Osteoblast (primary cell): ENCODE measurements around the gene DDX28. TPM values are rescaled to one million over a fixed set of nuclear protein-coding genes. Genes with fewer than 3 reads are reported as not detected.

Experiments
- DNase-seq: peaks from one replicate; pipeline ENCODE4 v3.0.0; 2011; ENCODE audit warnings: low spot score, mixed read lengths; ENCODE audit not compliant: insufficient read length; ENCODE audit errors: missing footprints
- H2AFZ ChIP-seq: 2 replicates; pipeline ENCODE4 v1.6.0; 2011; ENCODE audit warnings: mild to moderate bottlenecking, low read length
- H3K27ac ChIP-seq: 2 replicates; pipeline ENCODE4 v1.5.1; 2011; ENCODE audit warnings: mild to moderate bottlenecking, low read depth, low read length, moderate library complexity
- H3K27me3 ChIP-seq: 2 replicates; pipeline ENCODE4 v1.6.0; 2012; ENCODE audit warnings: mild to moderate bottlenecking, control low read depth, inconsistent platforms, low read length, moderate library complexity; ENCODE audit not compliant: insufficient read depth
- H3K36me3 ChIP-seq: 2 replicates; pipeline ENCODE4 v1.5.1; 2011; ENCODE audit warnings: mild to moderate bottlenecking, low read length, control low read depth, moderate library complexity; ENCODE audit not compliant: insufficient read depth
- H3K4me1 ChIP-seq: 2 replicates; pipeline ENCODE4 v1.5.1; 2011; ENCODE audit warnings: mild to moderate bottlenecking, low read length, control low read depth, moderate library complexity; ENCODE audit not compliant: insufficient read depth
- H3K4me2 ChIP-seq: 2 replicates; pipeline ENCODE4 v1.6.0; 2011; ENCODE audit warnings: mild to moderate bottlenecking, low read length; ENCODE audit not compliant: insufficient read depth
- H3K4me3 ChIP-seq: fragments of 200-600 bp; sonication (generic); 3 replicates; pipeline ENCODE4 v1.5.1; 2012; ENCODE audit warnings: mild to moderate bottlenecking, low read length, inconsistent platforms; ENCODE audit not compliant: insufficient read depth
- H3K79me2 ChIP-seq: 2 replicates; pipeline ENCODE4 v1.6.0; 2012; ENCODE audit warnings: mild to moderate bottlenecking, low read length, control low read depth, inconsistent platforms; ENCODE audit not compliant: insufficient read depth
- H3K9me3 ChIP-seq: 2 replicates; pipeline ENCODE4 v1.5.1; 2011; ENCODE audit warnings: low read depth, low read length, control low read depth
- H4K20me1 ChIP-seq: 2 replicates; pipeline ENCODE4 v1.6.0; 2012; ENCODE audit warnings: mild to moderate bottlenecking, low read length, control low read depth; ENCODE audit not compliant: insufficient read depth
- CTCF ChIP-seq: IDR thresholded peaks from 2 replicates; pipeline ENCODE4 v1.5.1; 2011; ENCODE audit warnings: mild to moderate bottlenecking, low read depth, low read length, moderate library complexity; ENCODE audit errors: extremely low read depth
- total RNA-seq: library from RNA; depleted of rRNA; stranded (reverse); fragments of >200 nt; gene quantifications from 2 replicates; pipeline ENCODE4 v1.2.3, GENCODE V29; 2012

DDX28 gene
- total RNA-seq, 1 donor, result 10.5 TPM

- Histone ChIP-seq H3K9me3 (no peaks in the 10 kb centered on the region), H3K4me3 (no peak overlapping the region), H2AFZ (no peak overlapping the region), H3K4me1 (no peaks in the 10 kb centered on the region), H3K27me3 (no peaks in the 10 kb centered on the region), H4K20me1 (no peaks in the 10 kb centered on the region), H3K79me2 (no peaks in the 10 kb centered on the region), H3K27ac (no peak overlapping the region), H3K36me3 (peaks cover 16% of the 10 kb centered on the region), H3K4me2 (no peak overlapping the region)
- TF ChIP-seq CTCF, result no peak
- peak; percentile 74 for DNase-seq
Measured at GRCh38 chr16:68049449-68049848, 26.4 kb upstream of the DDX28 start.

GRCh38 chr16:68047987-68048386, 25.0 kb upstream of the DDX28 start:
- no peak for TF ChIP-seq CTCF
- no peak overlapping the region for H2AFZ ChIP-seq
- no peaks in the 10 kb centered on the region for H4K20me1 ChIP-seq
- H3K27ac ChIP-seq, result no peak overlapping the region
- peaks cover 7% of the 10 kb centered on the region for H3K36me3 ChIP-seq
- DNase-seq, result no peak
- no peaks in the 10 kb centered on the region for H3K79me2 ChIP-seq
- no peak overlapping the region for H3K4me2 ChIP-seq
- H3K9me3 ChIP-seq, result no peaks in the 10 kb centered on the region
- no peak overlapping the region for H3K4me3 ChIP-seq
- H3K4me1 ChIP-seq, result no peaks in the 10 kb centered on the region
- no peaks in the 10 kb centered on the region for H3K27me3 ChIP-seq

- TF ChIP-seq CTCF, result no peak
- Histone ChIP-seq H3K27me3 (no peaks in the 10 kb centered on the region), H3K4me1 (no peaks in the 10 kb centered on the region), H3K9me3 (no peaks in the 10 kb centered on the region), H2AFZ (no peak overlapping the region), H3K4me2 (no peak overlapping the region), H3K36me3 (peaks cover 9% of the 10 kb centered on the region), H3K4me3 (no peak overlapping the region), H4K20me1 (no peaks in the 10 kb centered on the region), H3K79me2 (no peaks in the 10 kb centered on the region), H3K27ac (no peak overlapping the region)
- DNase-seq, result no peak
Measured at GRCh38 chr16:68046106-68046505, 23.1 kb upstream of the DDX28 start.

GRCh38 chr16:68041783-68042182, 18.8 kb upstream of the DDX28 start:
- Histone ChIP-seq H3K4me2 (no peak overlapping the region), H3K27me3 (no peaks in the 10 kb centered on the region), H3K79me2 (no peaks in the 10 kb centered on the region), H3K4me3 (no peak overlapping the region), H2AFZ (no peak overlapping the region), H3K27ac (no peak overlapping the region), H3K9me3 (no peaks in the 10 kb centered on the region), H3K4me1 (no peaks in the 10 kb centered on the region), H4K20me1 (no peaks in the 10 kb centered on the region), H3K36me3 (peaks cover 3% of the 10 kb centered on the region)
- no peak for DNase-seq
- TF ChIP-seq CTCF, result no peak
